Mesothelial cell of epicardium (in vitro differentiated cells): ENCODE results near the gene SALL1. TPM values are rescaled to one million over a fixed set of nuclear protein-coding genes. Genes with fewer than 3 reads are reported as not detected.

ENCODE experiments used
- DNase-seq, 2 experiments: peaks; one replicate each; pipeline ENCODE4 v3.0.0; 2021; ENCODE audit warnings: low spot score in 2 of 2; ENCODE audit not compliant: unreplicated experiment in 2 of 2
- H3K27ac Mint-ChIP-seq: 2 replicates; pipeline ENCODE4 v1.8.0; 2021; ENCODE audit warnings: mixed read lengths
- H3K27me3 Mint-ChIP-seq: 2 replicates; pipeline ENCODE4 v1.8.0; 2021; ENCODE audit warnings: low read depth, mixed read lengths
- H3K36me3 Mint-ChIP-seq: 2 replicates; pipeline ENCODE4 v1.8.0; 2021; ENCODE audit warnings: mixed read lengths
- H3K4me1 Mint-ChIP-seq: 2 replicates; pipeline ENCODE4 v1.8.0; 2021; ENCODE audit warnings: mixed read lengths
- H3K4me3 Mint-ChIP-seq: 2 replicates; pipeline ENCODE4 v1.8.0; 2021; ENCODE audit warnings: mild to moderate bottlenecking, moderate library complexity, mixed read lengths
- H3K9me3 Mint-ChIP-seq: 2 replicates; pipeline ENCODE4 v1.8.0; 2021; ENCODE audit warnings: mixed read lengths
- CTCF ChIP-seq: fragments of 200-600 bp; sonication (generic); IDR thresholded peaks from one replicate; pipeline ENCODE4 v1.5.0; 2021; ENCODE audit warnings: antibody characterized with exemption; ENCODE audit not compliant: unreplicated experiment
- total RNA-seq: library from RNA; stranded (reverse); gene quantifications from 3 replicates; pipeline ENCODE4 v1.2.1, GENCODE V29; 2021

SALL1 gene
- total RNA-seq, 1 donor from 2014 or later: 1.1 TPM

- no peak for DNase-seq
- Mint-ChIP-seq H3K27ac (no peak overlapping the region), H3K27me3 (peaks cover 85% of the 10 kb centered on the region), H3K9me3 (no peaks in the 10 kb centered on the region), H3K4me1 (peaks cover 5% of the 10 kb centered on the region), H3K36me3 (no peaks in the 10 kb centered on the region), H3K4me3 (no peak overlapping the region)
- no peak for TF ChIP-seq CTCF
Observed at GRCh38 chr16:51163894-51164566, 13.0 kb upstream of the SALL1 start.

GRCh38 chr16:51163366-51163765 lies 12.3 kb upstream of the SALL1 start:
- H3K27ac Mint-ChIP-seq: no peak overlapping the region

GRCh38 chr16:51161440-51162195 lies 10.5 kb upstream of the SALL1 start:
- no peak overlapping the region for H3K4me3 Mint-ChIP-seq
- no peaks in the 10 kb centered on the region for H3K9me3 Mint-ChIP-seq
- no peaks in the 10 kb centered on the region for H3K36me3 Mint-ChIP-seq
- peaks cover 87% of the 10 kb centered on the region for H3K27me3 Mint-ChIP-seq
- no peak for DNase-seq
- peaks cover 5% of the 10 kb centered on the region for H3K4me1 Mint-ChIP-seq
- TF ChIP-seq CTCF: no peak
- H3K27ac Mint-ChIP-seq: no peak overlapping the region

More at GRCh38 chr16:51163366-51163765, 12.3 kb upstream of the SALL1 start:
- Mint-ChIP-seq H3K9me3 (no peaks in the 10 kb centered on the region), H3K4me3 (no peak overlapping the region), H3K4me1 (peaks cover 5% of the 10 kb centered on the region), H3K27me3 (peaks cover 86% of the 10 kb centered on the region), H3K36me3 (no peaks in the 10 kb centered on the region)
- DNase-seq: no peak
- TF ChIP-seq CTCF: no peak

GRCh38 chr16:51159865-51160264 lies 8.8 kb upstream of the SALL1 start:
- Mint-ChIP-seq H3K4me3 (no peak overlapping the region), H3K27ac (no peak overlapping the region), H3K9me3 (no peaks in the 10 kb centered on the region), H3K27me3 (peaks cover 91% of the 10 kb centered on the region), H3K36me3 (no peaks in the 10 kb centered on the region), H3K4me1 (peaks cover 11% of the 10 kb centered on the region)
- TF ChIP-seq CTCF: no peak
- no peak for DNase-seq

- H3K4me1 Mint-ChIP-seq: peaks cover 11% of the 10 kb centered on the region
- H3K36me3 Mint-ChIP-seq: no peaks in the 10 kb centered on the region
- no peak overlapping the region for H3K27ac Mint-ChIP-seq
- H3K9me3 Mint-ChIP-seq: no peaks in the 10 kb centered on the region
- H3K4me3 Mint-ChIP-seq: no peak overlapping the region
- DNase-seq: no peak
- H3K27me3 Mint-ChIP-seq: peaks cover 92% of the 10 kb centered on the region
- TF ChIP-seq CTCF: no peak
Observed at GRCh38 chr16:51159296-51159695, 8.2 kb upstream of the SALL1 start.
